Fibroblast of lung (primary cell): Measurements from ENCODE around the gene FNIP1. TPM values are rescaled to one million over a fixed set of nuclear protein-coding genes. Genes with fewer than 3 reads are reported as not detected.

Experiments
- DNase-seq, 2 donors: peaks; one replicate each; pipeline versions ENCODE4 v3.0.0 to v3.0.0-alpha.2; 2010; ENCODE audit warnings: low read depth in 2 of 2
- H2AFZ ChIP-seq: 2 replicates; pipeline ENCODE4 v1.5.1; 2012; ENCODE audit warnings: low read length, control low read depth, inconsistent platforms
- H3K27ac ChIP-seq: 2 replicates; pipeline ENCODE4 v1.5.1; 2011; ENCODE audit warnings: low read length, control low read depth; ENCODE audit not compliant: insufficient read depth
- H3K27me3 ChIP-seq: 2 replicates; pipeline ENCODE4 v1.5.1; 2011; ENCODE audit warnings: mild to moderate bottlenecking, low read length; ENCODE audit not compliant: control insufficient read depth, insufficient read depth
- H3K36me3 ChIP-seq: 2 replicates; pipeline ENCODE4 v1.5.1; 2011; ENCODE audit warnings: low read length; ENCODE audit not compliant: control insufficient read depth, insufficient read depth
- H3K4me1 ChIP-seq: 2 replicates; pipeline ENCODE4 v1.5.1; 2011; ENCODE audit warnings: low read length; ENCODE audit not compliant: control insufficient read depth, insufficient read depth; ENCODE audit errors: extremely low read depth
- H3K4me2 ChIP-seq: 2 replicates; pipeline ENCODE4 v1.5.1; 2011; ENCODE audit warnings: low read length, control low read depth; ENCODE audit not compliant: insufficient read depth; ENCODE audit errors: extremely low read depth
- H3K4me3 ChIP-seq, 4 experiments: fragments of 200-600 bp in 1 of 4; sonication (generic) in 1 of 4; replicated peaks in 1 of 4; 2 replicates each; pipeline ENCODE4 v1.5.1; 2011 to 2016; ENCODE audit warnings: low read length in 4 of 4, low read depth in 3 of 4, mild to moderate bottlenecking in 3 of 4, control low read depth in 2 of 4, inconsistent platforms in 1 of 4, mixed read lengths in 1 of 4; ENCODE audit not compliant: insufficient read depth in 1 of 4; ENCODE audit errors: control extremely low read depth in 1 of 4
- H3K79me2 ChIP-seq: 2 replicates; pipeline ENCODE4 v1.5.1; 2012; ENCODE audit warnings: mild to moderate bottlenecking, low read length, inconsistent platforms; ENCODE audit not compliant: control insufficient read depth, insufficient read depth
- H3K9ac ChIP-seq: 2 replicates; pipeline ENCODE4 v1.5.1; 2011; ENCODE audit warnings: mild to moderate bottlenecking, low read length, control low read depth; ENCODE audit not compliant: insufficient read depth
- H3K9me3 ChIP-seq: 2 replicates; pipeline ENCODE4 v1.5.1; 2012; ENCODE audit warnings: low read depth, low read length; ENCODE audit not compliant: control insufficient read depth, insufficient read depth
- H4K20me1 ChIP-seq: 2 replicates; pipeline ENCODE4 v1.5.1; 2011; ENCODE audit warnings: low read length; ENCODE audit not compliant: control insufficient read depth, insufficient read depth; ENCODE audit errors: extremely low read depth
- CTCF ChIP-seq, 2 donors: IDR thresholded peaks in 1 of 2; conservative IDR thresholded peaks in 1 of 2; 1 replicate in 1 of 2; 2 replicates in 1 of 2; pipeline ENCODE4 v1.5.1; 2011 to 2012; ENCODE audit warnings: low read length in 2 of 2, control low read depth in 1 of 2, inconsistent platforms in 1 of 2, low read depth in 1 of 2, mild to moderate bottlenecking in 1 of 2
- EZH2 ChIP-seq: IDR thresholded peaks from 2 replicates; pipeline ENCODE4 v1.5.1; 2012; ENCODE audit warnings: low read length, control low read depth, mild to moderate bottlenecking; ENCODE audit errors: missing control alignments
- polyA plus RNA-seq, 2 donors: library from polyadenylated mRNA; depleted of rRNA in 1 of 2; stranded (reverse) in 1 of 2; unstranded in 1 of 2; fragments of >200 nt; gene quantifications; 2 replicates each; pipeline ENCODE4 v1.2.1, GENCODE V29; 2011 to 2012; ENCODE audit warnings: missing spikeins in 1 of 2
- total RNA-seq: library from RNA; depleted of rRNA; stranded (reverse); fragments of >200 nt; gene quantifications from 2 replicates; pipeline ENCODE4 v1.2.1, GENCODE V29; 2014

FNIP1 gene
- total and polyA plus RNA-seq, 2 donors (not counting 1 experiment from before 2014, with no cell fraction given), result 36.4 to 97.8 TPM

- peaks cover 2% of the 10 kb centered on the region for H3K4me1 ChIP-seq
- H3K27me3 ChIP-seq, result no peaks in the 10 kb centered on the region
- H3K36me3 ChIP-seq, result no peaks in the 10 kb centered on the region
- H3K79me2 ChIP-seq, result peaks cover 71% of the 10 kb centered on the region
- no peak overlapping the region for H3K9ac ChIP-seq
- peaks cover 6% of the 10 kb centered on the region for H4K20me1 ChIP-seq
- H3K4me2 ChIP-seq, result peak overlapping the region; percentile 95
- TF ChIP-seq CTCF (conservative IDR thresholded peaks at IDR 0.05 in 1 of 2, IDR thresholded peaks at IDR 0.05 in 1 of 2; ENCODE audit: low read depth in 1 of 2, low read length in 2 of 2) (no peak), EZH2 (no peak)
- H3K27ac ChIP-seq, result no peak overlapping the region
- H2AFZ ChIP-seq, result no peak overlapping the region
- peak overlapping the region; percentile 37 to 100 (median 90) for H3K4me3 ChIP-seq
- DNase-seq, result no peak
- no peaks in the 10 kb centered on the region for H3K9me3 ChIP-seq
Observed at GRCh38 chr5:131794586-131794985, 2.2 kb downstream of the FNIP1 start.

- H3K9me3 ChIP-seq, result no peaks in the 10 kb centered on the region
- H3K4me2 ChIP-seq, result no peak overlapping the region
- H2AFZ ChIP-seq, result no peak overlapping the region
- H3K27ac ChIP-seq, result no peak overlapping the region
- TF ChIP-seq CTCF (conservative IDR thresholded peaks at IDR 0.05 in 1 of 2, IDR thresholded peaks at IDR 0.05 in 1 of 2; ENCODE audit: low read depth in 1 of 2, low read length in 2 of 2) (no peak), EZH2 (no peak)
- H3K36me3 ChIP-seq, result no peaks in the 10 kb centered on the region
- H3K9ac ChIP-seq, result no peak overlapping the region
- peaks cover 88% of the 10 kb centered on the region for H3K79me2 ChIP-seq
- peaks cover 2% of the 10 kb centered on the region for H3K4me1 ChIP-seq
- no peak for DNase-seq
- peak overlapping the region in 1 of 4 experiments; percentile 17 for H3K4me3 ChIP-seq
- H3K27me3 ChIP-seq, result no peaks in the 10 kb centered on the region
- peaks cover 8% of the 10 kb centered on the region for H4K20me1 ChIP-seq
Observed at GRCh38 chr5:131792896-131793295, 3.9 kb downstream of the FNIP1 start.

GRCh38 chr5:131791866-131792265, 5.0 kb downstream of the FNIP1 start:
- no peaks in the 10 kb centered on the region for H3K36me3 ChIP-seq
- H3K9me3 ChIP-seq, result no peaks in the 10 kb centered on the region
- H3K4me1 ChIP-seq, result peaks cover 2% of the 10 kb centered on the region
- H3K9ac ChIP-seq, result no peak overlapping the region
- H3K4me2 ChIP-seq, result no peak overlapping the region
- H3K27ac ChIP-seq, result no peak overlapping the region
- no peak overlapping the region for H3K4me3 ChIP-seq
- DNase-seq, result no peak
- H3K79me2 ChIP-seq, result peaks cover 98% of the 10 kb centered on the region
- no peak overlapping the region for H2AFZ ChIP-seq
- H4K20me1 ChIP-seq, result peaks cover 8% of the 10 kb centered on the region
- TF ChIP-seq CTCF (conservative IDR thresholded peaks at IDR 0.05 in 1 of 2, IDR thresholded peaks at IDR 0.05 in 1 of 2; ENCODE audit: low read depth in 1 of 2, low read length in 2 of 2), result no peak
- no peak for TF ChIP-seq EZH2
- H3K27me3 ChIP-seq, result no peaks in the 10 kb centered on the region
